Prostate gland (tissue), 2 donors: ENCODE measurements around the gene COL4A2.

Experiments
- POLR2A ChIP-seq: fragments of 450-650 bp; IDR thresholded peaks from one replicate; pipeline ENCODE4 v1.6.1; 2016; ENCODE audit warnings: antibody characterized with exemption, mild to moderate bottlenecking
- POLR2AphosphoS5 ChIP-seq: sonication (generic); formaldehyde crosslinking; IDR thresholded peaks from one replicate; pipeline ENCODE4 v1.6.1; 2017; ENCODE audit warnings: antibody characterized with exemption
- TF ChIP-seq, protein P1 (sequence below), 4 experiments: fragments of 200-600 bp in 2 of 4; fragments of 450-650 bp in 2 of 4; sonication (generic) in 2 of 4; IDR thresholded peaks; 1 replicate in 3 of 4; 2 replicates in 1 of 4; pipeline ENCODE4 v1.5.1; 2016 to 2019; ENCODE audit warnings: antibody characterized with exemption in 4 of 4, mild to moderate bottlenecking in 2 of 4, moderate library complexity in 2 of 4

- TF ChIP-seq, protein P1, sequence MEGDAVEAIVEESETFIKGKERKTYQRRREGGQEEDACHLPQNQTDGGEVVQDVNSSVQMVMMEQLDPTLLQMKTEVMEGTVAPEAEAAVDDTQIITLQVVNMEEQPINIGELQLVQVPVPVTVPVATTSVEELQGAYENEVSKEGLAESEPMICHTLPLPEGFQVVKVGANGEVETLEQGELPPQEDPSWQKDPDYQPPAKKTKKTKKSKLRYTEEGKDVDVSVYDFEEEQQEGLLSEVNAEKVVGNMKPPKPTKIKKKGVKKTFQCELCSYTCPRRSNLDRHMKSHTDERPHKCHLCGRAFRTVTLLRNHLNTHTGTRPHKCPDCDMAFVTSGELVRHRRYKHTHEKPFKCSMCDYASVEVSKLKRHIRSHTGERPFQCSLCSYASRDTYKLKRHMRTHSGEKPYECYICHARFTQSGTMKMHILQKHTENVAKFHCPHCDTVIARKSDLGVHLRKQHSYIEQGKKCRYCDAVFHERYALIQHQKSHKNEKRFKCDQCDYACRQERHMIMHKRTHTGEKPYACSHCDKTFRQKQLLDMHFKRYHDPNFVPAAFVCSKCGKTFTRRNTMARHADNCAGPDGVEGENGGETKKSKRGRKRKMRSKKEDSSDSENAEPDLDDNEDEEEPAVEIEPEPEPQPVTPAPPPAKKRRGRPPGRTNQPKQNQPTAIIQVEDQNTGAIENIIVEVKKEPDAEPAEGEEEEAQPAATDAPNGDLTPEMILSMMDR (IDR thresholded peaks at IDR 0.05) = no peak
- TF ChIP-seq POLR2A = no peak
- no peak for TF ChIP-seq POLR2AphosphoS5
Measured at GRCh38 chr13:110503037-110503901, 196.2 kb downstream of the COL4A2 start.
